GM12878 (cell line): ENCODE measurements around the gene ABITRAM. TPM values are rescaled to one million over a fixed set of nuclear protein-coding genes. Genes with fewer than 3 reads are reported as not detected.

Experiments
- ATAC-seq: fragments of 200-7000 bp; cut with Tn5 transposase; 3 replicates; pipeline ENCODE4 v1.9.1; 2020; ENCODE audit warnings: mild to moderate bottlenecking, moderate library complexity
- BruUV-seq: library from RNA; stranded (reverse); fragments of 400-500 nt; replicated peaks from 2 replicates; lab custom pipeline; 2021; lab: Mats Ljungman, UMichigan
- CTCF ChIA-PET: fragments of 300-600 bp; sonication (Branson Sonifier 250); formaldehyde crosslinking; extraction: SDS; loops from one replicate; lab custom pipeline; 2021; ENCODE audit warnings: inconsistent platforms; lab: Yijun Ruan, JAX
- POLR2A ChIA-PET: fragments of 350-600 bp; formaldehyde crosslinking; extraction: SDS; loops from one replicate; lab custom pipeline; 2021; ENCODE audit warnings: inconsistent platforms; lab: Charles Lee
- RAD21 ChIA-PET: fragments of 300-600 bp; sonication (Branson Sonifier 250); formaldehyde crosslinking; loops from one replicate; lab custom pipeline; 2023; ENCODE audit warnings: antibody characterized with exemption; ENCODE audit not compliant: unreplicated experiment; lab: Charles Lee
- SMC1A ChIA-PET: fragments of 300-600 bp; sonication (Branson Sonifier 250); formaldehyde crosslinking; loops from one replicate; lab custom pipeline; 2023; ENCODE audit not compliant: unreplicated experiment, uncharacterized antibody; lab: Charles Lee
- DNase-seq: peaks from one replicate; pipeline ENCODE4 v3.0.0-alpha.2; 2011; ENCODE audit warnings: low read depth, low spot score
- FAIRE-seq: peaks from 3 replicates; lab custom pipeline; 2011; peaks lifted over from hg19 to GRCh38; lab: Jason Lieb, UNC
- H2AFZ ChIP-seq: 2 replicates; pipeline ENCODE4 v1.6.0; 2011; ENCODE audit warnings: low read depth, low read length, control low read depth; ENCODE audit not compliant: control insufficient read depth
- H3K27ac ChIP-seq: 2 replicates; pipeline ENCODE4 v1.5.1; 2011; ENCODE audit warnings: control low read depth; ENCODE audit not compliant: control insufficient read depth, insufficient read depth
- H3K27me3 ChIP-seq, 2 experiments: replicated peaks in 1 of 2; 2 replicates each; pipeline versions ENCODE4 v1.6.0 to v1.6.1; 2011; ENCODE audit warnings: low read length in 1 of 2; ENCODE audit not compliant: control insufficient read depth in 2 of 2, insufficient read depth in 2 of 2
- H3K36me3 ChIP-seq, 2 experiments: 2 replicates each; pipeline ENCODE4 v1.5.1; 2011; ENCODE audit warnings: low read length in 1 of 2; ENCODE audit not compliant: control insufficient read depth in 2 of 2, insufficient read depth in 2 of 2
- H3K4me1 ChIP-seq: 2 replicates; pipeline ENCODE4 v1.6.1; 2011; ENCODE audit warnings: mild to moderate bottlenecking, low read length, moderate library complexity, mixed read lengths; ENCODE audit not compliant: control insufficient read depth, insufficient read depth
- H3K4me2 ChIP-seq: 2 replicates; pipeline ENCODE4 v1.6.0; 2011; ENCODE audit warnings: control low read depth; ENCODE audit not compliant: control insufficient read depth, insufficient read depth
- H3K4me3 ChIP-seq: fragments of 200-600 bp; sonication (generic); 2 replicates; pipeline ENCODE4 v1.5.1; 2016
- H3K79me2 ChIP-seq: 2 replicates; pipeline ENCODE4 v1.6.0; 2011; ENCODE audit warnings: low read length; ENCODE audit not compliant: control insufficient read depth, insufficient read depth
- H3K9ac ChIP-seq: 2 replicates; pipeline ENCODE4 v1.8.0; 2011; ENCODE audit warnings: low read length, control low read depth, mixed read lengths; ENCODE audit not compliant: control insufficient read depth, insufficient read depth
- H3K9me3 ChIP-seq: replicated peaks from 3 replicates; pipeline ENCODE4 v1.5.1; 2011; ENCODE audit warnings: mild to moderate bottlenecking, low read length; ENCODE audit not compliant: control insufficient read depth, insufficient read depth
- H4K20me1 ChIP-seq: 2 replicates; pipeline ENCODE4 v1.6.0; 2011; ENCODE audit not compliant: control insufficient read depth, insufficient read depth
- CTCF ChIP-seq, 3 experiments: IDR thresholded peaks in 2 of 3; conservative IDR thresholded peaks in 1 of 3; 2 replicates each; pipeline ENCODE4 v1.5.1; 2011; ENCODE audit warnings: low read depth in 3 of 3, low read length in 3 of 3, mild to moderate bottlenecking in 3 of 3, control low read depth in 2 of 3, moderate library complexity in 2 of 3, inconsistent platforms in 1 of 3, mixed read lengths in 1 of 3; ENCODE audit not compliant: control insufficient read depth in 2 of 3, insufficient read depth in 1 of 3; ENCODE audit errors: extremely low read depth in 1 of 3
- MYB ChIP-seq: fragments of 150-350 bp; IDR thresholded peaks from 2 replicates; pipeline ENCODE4 v1.6.1; 2014; ENCODE audit warnings: mild to moderate bottlenecking, low read depth, low read length, borderline replicate concordance
- NRF1 ChIP-seq: conservative IDR thresholded peaks from 2 replicates; pipeline ENCODE4 v1.6.1; 2011; ENCODE audit warnings: mild to moderate bottlenecking, low read depth, low read length, improper control_type of control experiment
- RELB ChIP-seq: fragments of 450-650 bp; IDR thresholded peaks from 2 replicates; pipeline ENCODE4 v1.6.1; 2017; ENCODE audit warnings: low read depth, mild to moderate bottlenecking, moderate library complexity
- RUNX3 ChIP-seq: IDR thresholded peaks from 2 replicates; pipeline ENCODE4 v1.6.1; 2012; ENCODE audit warnings: low read length, inconsistent platforms
- SMARCA5 ChIP-seq: fragments of 450-650 bp; IDR thresholded peaks from 2 replicates; pipeline ENCODE4 v1.6.1; 2017; ENCODE audit warnings: mild to moderate bottlenecking
- SREBF1 ChIP-seq: IDR thresholded peaks from 2 replicates; pipeline ENCODE4 v1.6.1; 2012; ENCODE audit warnings: mild to moderate bottlenecking, low read length
- ZBTB11 ChIP-seq: fragments of 450-650 bp; formaldehyde crosslinking; IDR thresholded peaks from 2 replicates; pipeline ENCODE4 v1.5.0; 2022; ENCODE audit warnings: mild to moderate bottlenecking, missing genetic modification characterization
- WGBS: methylation state at CpG from one replicate; pipeline ENCODE4 v1.1.6; 2016; ENCODE audit warnings: low lambda C conversion rate; ENCODE audit not compliant: insufficient replicate concordance, insufficient coverage; ENCODE audit errors: missing lambda C conversion rate; 5-methylcytosine and 5-hydroxymethylcytosine counted together
- in situ Hi-C: fragments of 300-500 bp; cut with MboI; formaldehyde crosslinking; loops from 9 replicates; pipeline ENCODE4 v1.14.3; 2018; ENCODE audit warnings: mixed read lengths
- intact Hi-C: fragments of 100-400 bp; cut with micrococcal nuclease; formaldehyde crosslinking; loops from one replicate; pipeline ENCODE4 v1.14.2; 2022; ENCODE audit not compliant: unreplicated experiment
- polyA plus RNA-seq, 11 experiments: library from polyadenylated mRNA; depleted of rRNA in 4 of 11; unstranded in 6 of 11; stranded (reverse) in 5 of 11; fragments of >200 nt; fragmentation: Nextera tagmentation in 4 of 11; fragmentation: Illumina TruSeq in 1 of 11; extraction: Ambion mirVana in 4 of 11; extraction: Trizol in 1 of 11; gene quantifications; 1 replicate in 1 of 11; 2 replicates in 10 of 11; pipeline versions ENCODE4 v1.2.1 to v1.2.3, GENCODE V29; 2011 to 2016; ENCODE audit warnings: inconsistent platforms in 2 of 11, missing spikeins in 2 of 11, low read depth in 1 of 11
- total RNA-seq, 4 experiments: library from RNA; depleted of rRNA in 3 of 4; stranded (reverse); fragments of >200 nt in 3 of 4; fragmentation: Illumina TruSeq in 1 of 4; extraction: Trizol in 1 of 4; gene quantifications; 2 replicates each; pipeline versions ENCODE4 v1.2.1 to v1.2.3, GENCODE V29; 2013 to 2021

Gene ABITRAM
- total and polyA plus RNA-seq, 10 of the 15 experiments (the other 5 are each of a cell fraction or from before 2014, with no cell fraction given) = 5.2 to 18.4 (median 10.6) TPM

- Histone ChIP-seq H4K20me1 (no peaks in the 10 kb centered on the region), H3K4me1 (no peaks in the 10 kb centered on the region), H3K36me3 (peaks cover 0 to 2% of the 10 kb centered on the region in 2 experiments; a peak in 2 of 4 replicates), H3K9me3 (no peaks in the 10 kb centered on the region), H3K79me2 (peaks cover 22% of the 10 kb centered on the region), H3K4me2 (peak overlapping the region; percentile 60), H3K27ac (peak overlapping the region; percentile 84), H3K9ac (peak overlapping the region; percentile 80), H3K27me3 (no peaks in the 10 kb centered on the region), H3K4me3 (peak overlapping the region; percentile 100), H2AFZ (peak overlapping the region; percentile 80)
- ChIA-PET RAD21 (no interaction called here), POLR2A (no interaction called here), SMC1A (no interaction called here), CTCF (interaction anchor here (1.1 kb wide), 1 partner anchor 21 kb away, joined by 4 read pairs; no protein-coding TSS in a partner anchor)
- in situ Hi-C loops (no loop called here), intact Hi-C loops (loop anchor here (5.0 to 10.0 kb wide), 2 partner anchors 182 to 479 kb away; partner anchors contain the start of gene TMEM245)
- BruUV-seq = no TSS peak
- no peak for FAIRE-seq
- ATAC-seq = no peak
- WGBS = 4% methylated on average over 25 of the region's 25 CpGs
- TF ChIP-seq SREBF1 (no peak), NRF1 (no peak), ZBTB11 (no peak), MYB (no peak), RUNX3 (no peak), RELB (no peak), CTCF (IDR thresholded peaks at IDR 0.05 in 2 of 3, conservative IDR thresholded peaks at IDR 0.05 in 1 of 3; ENCODE audit: control insufficient read depth in 2 of 3, extremely low read depth in 1 of 3, insufficient read depth in 1 of 3, low read depth in 3 of 3, low read length in 3 of 3) (0 out of 6 replicates have a peak, but pooled peaks of 1 of the 3 experiments have one; percentile 6), SMARCA5 (no peak)
- no peak for DNase-seq
These were observed 926 bp upstream of the ABITRAM start for GRCh38 chr9:108933231-108933717.
